ENCODE results near the gene MAOB.
"Not testable (repeated sequence)": the region's sequence is repeated elsewhere in the genome, so short reads cannot be mapped to it uniquely, and the experiment has no call there.

- not testable (repeated sequence) for TF ChIP-seq POLR2AphosphoS5, CTCF, EP300, POLR2A (IDR thresholded peaks at IDR 0.05)
These were observed 157.0 kb downstream of the MAOB start for GRCh38 chrX:43725227-43725626.

All from upper lobe of left lung (tissue), 4 donors.